ENCODE results near the gene MAGI1. TPM values are rescaled to one million over a fixed set of nuclear protein-coding genes. Genes with fewer than 3 reads are reported as not detected.

The MAGI1 gene
- total RNA-seq, 1 donor from 2014 or later = 10.8 TPM

- Mint-ChIP-seq H3K36me3 (ENCODE audit: low read depth) (no peaks in the 10 kb centered on the region), H3K9me3 (no peaks in the 10 kb centered on the region), H3K4me3 (ENCODE audit: low read depth) (no peak overlapping the region), H3K27me3 (ENCODE audit: low read depth) (no peaks in the 10 kb centered on the region), H3K4me1 (ENCODE audit: low read depth) (peaks cover 14% of the 10 kb centered on the region), H3K27ac (no peak overlapping the region)
- intact Hi-C loops (cut with micrococcal nuclease) = no loop called here
- no peak for DNase-seq (ENCODE audit: low spot score)
Observed at GRCh38 chr3:65996589-65996988, 42.1 kb downstream of the MAGI1 start.

GRCh38 chr3:65995515-65995914 is 43.2 kb downstream of the MAGI1 start:
- Mint-ChIP-seq H3K4me3 (ENCODE audit: low read depth) (no peak overlapping the region), H3K36me3 (ENCODE audit: low read depth) (no peaks in the 10 kb centered on the region), H3K9me3 (no peaks in the 10 kb centered on the region), H3K27ac (no peak overlapping the region), H3K27me3 (ENCODE audit: low read depth) (no peaks in the 10 kb centered on the region), H3K4me1 (ENCODE audit: low read depth) (peaks cover 17% of the 10 kb centered on the region)
- no peak for DNase-seq (ENCODE audit: low spot score)
- intact Hi-C loops (cut with micrococcal nuclease) = no loop called here

GRCh38 chr3:65995030-65995429 is 43.7 kb downstream of the MAGI1 start:
- no peak for DNase-seq (ENCODE audit: low spot score)
- Mint-ChIP-seq H3K4me1 (ENCODE audit: low read depth) (peaks cover 17% of the 10 kb centered on the region), H3K4me3 (ENCODE audit: low read depth) (no peak overlapping the region), H3K9me3 (no peaks in the 10 kb centered on the region), H3K27ac (no peak overlapping the region), H3K36me3 (ENCODE audit: low read depth) (no peaks in the 10 kb centered on the region), H3K27me3 (ENCODE audit: low read depth) (no peaks in the 10 kb centered on the region)
- intact Hi-C loops (cut with micrococcal nuclease) = no loop called here

GRCh38 chr3:65993134-65993900 is 45.4 kb downstream of the MAGI1 start:
- H3K27me3 Mint-ChIP-seq (ENCODE audit: low read depth) = no peaks in the 10 kb centered on the region
- intact Hi-C loops (cut with micrococcal nuclease) = loop anchor here (1.0 kb wide), 1 partner anchor 40 kb away; no protein-coding TSS in a partner anchor
- H3K4me1 Mint-ChIP-seq (ENCODE audit: low read depth) = peaks cover 17% of the 10 kb centered on the region
- no peaks in the 10 kb centered on the region for H3K9me3 Mint-ChIP-seq
- H3K36me3 Mint-ChIP-seq (ENCODE audit: low read depth) = no peaks in the 10 kb centered on the region
- no peak overlapping the region for H3K4me3 Mint-ChIP-seq (ENCODE audit: low read depth)
- H3K27ac Mint-ChIP-seq = peak overlapping the region; percentile 78
- no peak for DNase-seq (ENCODE audit: low spot score)

- H3K4me3 Mint-ChIP-seq (ENCODE audit: low read depth) = no peak overlapping the region
- DNase-seq (ENCODE audit: low spot score) = no peak
- intact Hi-C loops (cut with micrococcal nuclease) = loop anchor here (1.0 kb wide), 1 partner anchor 28 kb away; no protein-coding TSS in a partner anchor
- H3K9me3 Mint-ChIP-seq = no peaks in the 10 kb centered on the region
- peaks cover 17% of the 10 kb centered on the region for H3K4me1 Mint-ChIP-seq (ENCODE audit: low read depth)
- no peaks in the 10 kb centered on the region for H3K36me3 Mint-ChIP-seq (ENCODE audit: low read depth)
- H3K27ac Mint-ChIP-seq = peak overlapping the region; percentile 78
- H3K27me3 Mint-ChIP-seq (ENCODE audit: low read depth) = no peaks in the 10 kb centered on the region
Observed at GRCh38 chr3:65992106-65992505, 46.6 kb downstream of the MAGI1 start.

- H3K27ac Mint-ChIP-seq = no peak overlapping the region
Observed at GRCh38 chr3:65988411-65989180, 50.1 kb downstream of the MAGI1 start.

GRCh38 chr3:65986285-65986684 is 52.4 kb downstream of the MAGI1 start:
- Mint-ChIP-seq H3K9me3 (no peaks in the 10 kb centered on the region), H3K27ac (no peak overlapping the region), H3K27me3 (ENCODE audit: low read depth) (no peaks in the 10 kb centered on the region), H3K36me3 (ENCODE audit: low read depth) (no peaks in the 10 kb centered on the region), H3K4me1 (ENCODE audit: low read depth) (no peaks in the 10 kb centered on the region), H3K4me3 (ENCODE audit: low read depth) (no peak overlapping the region)
- DNase-seq (ENCODE audit: low spot score) = no peak
- intact Hi-C loops (cut with micrococcal nuclease) = no loop called here

More at GRCh38 chr3:65988411-65989180, 50.1 kb downstream of the MAGI1 start:
- no peaks in the 10 kb centered on the region for H3K27me3 Mint-ChIP-seq (ENCODE audit: low read depth)
- intact Hi-C loops (cut with micrococcal nuclease) = no loop called here
- no peaks in the 10 kb centered on the region for H3K36me3 Mint-ChIP-seq (ENCODE audit: low read depth)
- peaks cover 14% of the 10 kb centered on the region for H3K4me1 Mint-ChIP-seq (ENCODE audit: low read depth)
- no peaks in the 10 kb centered on the region for H3K9me3 Mint-ChIP-seq
- no peak overlapping the region for H3K4me3 Mint-ChIP-seq (ENCODE audit: low read depth)
- no peak for DNase-seq (ENCODE audit: low spot score)

- intact Hi-C loops (cut with micrococcal nuclease) = no loop called here
- no peaks in the 10 kb centered on the region for H3K9me3 Mint-ChIP-seq
- H3K4me3 Mint-ChIP-seq (ENCODE audit: low read depth) = no peak overlapping the region
- no peaks in the 10 kb centered on the region for H3K36me3 Mint-ChIP-seq (ENCODE audit: low read depth)
- H3K27ac Mint-ChIP-seq = no peak overlapping the region
- DNase-seq (ENCODE audit: low spot score) = no peak
- H3K27me3 Mint-ChIP-seq (ENCODE audit: low read depth) = no peaks in the 10 kb centered on the region
- H3K4me1 Mint-ChIP-seq (ENCODE audit: low read depth) = no peaks in the 10 kb centered on the region
Observed at GRCh38 chr3:65984975-65985374, 53.7 kb downstream of the MAGI1 start.

- intact Hi-C loops (cut with micrococcal nuclease) = no loop called here
- Mint-ChIP-seq H3K4me3 (ENCODE audit: low read depth) (no peak overlapping the region), H3K36me3 (ENCODE audit: low read depth) (no peaks in the 10 kb centered on the region), H3K27ac (no peak overlapping the region), H3K4me1 (ENCODE audit: low read depth) (no peaks in the 10 kb centered on the region), H3K9me3 (no peaks in the 10 kb centered on the region), H3K27me3 (ENCODE audit: low read depth) (no peaks in the 10 kb centered on the region)
- no peak for DNase-seq (ENCODE audit: low spot score)
Observed at GRCh38 chr3:65983100-65983499, 55.6 kb downstream of the MAGI1 start.

- H3K27ac Mint-ChIP-seq = no peak overlapping the region
- H3K4me1 Mint-ChIP-seq (ENCODE audit: low read depth) = no peaks in the 10 kb centered on the region
- no peaks in the 10 kb centered on the region for H3K27me3 Mint-ChIP-seq (ENCODE audit: low read depth)
- intact Hi-C loops (cut with micrococcal nuclease) = no loop called here
- no peaks in the 10 kb centered on the region for H3K36me3 Mint-ChIP-seq (ENCODE audit: low read depth)
- H3K9me3 Mint-ChIP-seq = no peaks in the 10 kb centered on the region
- no peak overlapping the region for H3K4me3 Mint-ChIP-seq (ENCODE audit: low read depth)
- no peak for DNase-seq (ENCODE audit: low spot score)
Observed at GRCh38 chr3:65979731-65980130, 59.0 kb downstream of the MAGI1 start.

GRCh38 chr3:65979162-65979561 is 59.6 kb downstream of the MAGI1 start:
- DNase-seq (ENCODE audit: low spot score) = no peak
- Mint-ChIP-seq H3K27ac (no peak overlapping the region), H3K27me3 (ENCODE audit: low read depth) (no peaks in the 10 kb centered on the region), H3K4me1 (ENCODE audit: low read depth) (no peaks in the 10 kb centered on the region), H3K4me3 (ENCODE audit: low read depth) (no peak overlapping the region), H3K36me3 (ENCODE audit: low read depth) (no peaks in the 10 kb centered on the region), H3K9me3 (no peaks in the 10 kb centered on the region)
- intact Hi-C loops (cut with micrococcal nuclease) = no loop called here

- no peak for DNase-seq (ENCODE audit: low spot score)
- no peaks in the 10 kb centered on the region for H3K27me3 Mint-ChIP-seq (ENCODE audit: low read depth)
- intact Hi-C loops (cut with micrococcal nuclease) = no loop called here
- H3K27ac Mint-ChIP-seq = no peak overlapping the region
- H3K9me3 Mint-ChIP-seq = no peaks in the 10 kb centered on the region
- no peak overlapping the region for H3K4me3 Mint-ChIP-seq (ENCODE audit: low read depth)
- no peaks in the 10 kb centered on the region for H3K4me1 Mint-ChIP-seq (ENCODE audit: low read depth)
- no peaks in the 10 kb centered on the region for H3K36me3 Mint-ChIP-seq (ENCODE audit: low read depth)
Observed at GRCh38 chr3:65978116-65978515, 60.6 kb downstream of the MAGI1 start.

GRCh38 chr3:65975032-65975431 is 63.7 kb downstream of the MAGI1 start:
- DNase-seq (ENCODE audit: low spot score) = no peak
- intact Hi-C loops (cut with micrococcal nuclease) = no loop called here
- H3K36me3 Mint-ChIP-seq (ENCODE audit: low read depth) = no peaks in the 10 kb centered on the region
- no peaks in the 10 kb centered on the region for H3K9me3 Mint-ChIP-seq
- no peaks in the 10 kb centered on the region for H3K27me3 Mint-ChIP-seq (ENCODE audit: low read depth)
- H3K4me3 Mint-ChIP-seq (ENCODE audit: low read depth) = no peak overlapping the region
- H3K27ac Mint-ChIP-seq = no peak overlapping the region
- H3K4me1 Mint-ChIP-seq (ENCODE audit: low read depth) = no peaks in the 10 kb centered on the region
